ENCODE data around the gene DENND4B.

Gene DENND4B

GRCh38 chr1:153937331-153937730, 9.2 kb downstream of the DENND4B start:
- TF ChIP-seq JUND (IDR thresholded peaks at IDR 0.05; ENCODE audit: low read depth): no peak
- in situ Hi-C loops (cut with HindIII; ENCODE audit: low pct_unique_long_range_greater_than_20kb, low sequenced_read_pairs): no loop called here
- no peak for DNase-seq (ENCODE audit: low read depth in 1 of 2, low spot score in 1 of 2)

- DNase-seq (ENCODE audit: low read depth in 1 of 2, low spot score in 1 of 2): no peak
- in situ Hi-C loops (cut with HindIII; ENCODE audit: low pct_unique_long_range_greater_than_20kb, low sequenced_read_pairs): no loop called here
Measured at GRCh38 chr1:153936011-153936802, 10.3 kb downstream of the DENND4B start.

GRCh38 chr1:153934746-153935145, 11.8 kb downstream of the DENND4B start:
- in situ Hi-C loops (cut with HindIII; ENCODE audit: low pct_unique_long_range_greater_than_20kb, low sequenced_read_pairs): no loop called here
- no peak for DNase-seq (ENCODE audit: low read depth in 1 of 2, low spot score in 1 of 2)
- no peak for TF ChIP-seq JUND (IDR thresholded peaks at IDR 0.05; ENCODE audit: low read depth)

More at GRCh38 chr1:153936011-153936802, 10.3 kb downstream of the DENND4B start:
- TF ChIP-seq JUND (IDR thresholded peaks at IDR 0.05; ENCODE audit: low read depth): no peak

- no peak for TF ChIP-seq JUND (IDR thresholded peaks at IDR 0.05; ENCODE audit: low read depth)
- DNase-seq (ENCODE audit: low read depth in 1 of 2, low spot score in 1 of 2): no peak
- in situ Hi-C loops (cut with HindIII; ENCODE audit: low pct_unique_long_range_greater_than_20kb, low sequenced_read_pairs): no loop called here
Measured at GRCh38 chr1:153933955-153934354, 12.6 kb downstream of the DENND4B start.

- in situ Hi-C loops (cut with HindIII; ENCODE audit: low pct_unique_long_range_greater_than_20kb, low sequenced_read_pairs): no loop called here
- DNase-seq (ENCODE audit: low read depth in 1 of 2, low spot score in 1 of 2): no peak
- TF ChIP-seq JUND (IDR thresholded peaks at IDR 0.05; ENCODE audit: low read depth): no peak
Measured at GRCh38 chr1:153933430-153933829, 13.1 kb downstream of the DENND4B start.

GRCh38 chr1:153932156-153933131, 14.1 kb downstream of the DENND4B start:
- in situ Hi-C loops (cut with HindIII; ENCODE audit: low pct_unique_long_range_greater_than_20kb, low sequenced_read_pairs): no loop called here
- TF ChIP-seq JUND (IDR thresholded peaks at IDR 0.05; ENCODE audit: low read depth): no peak
- no peak for DNase-seq (ENCODE audit: low read depth in 1 of 2, low spot score in 1 of 2)

- in situ Hi-C loops (cut with HindIII; ENCODE audit: low pct_unique_long_range_greater_than_20kb, low sequenced_read_pairs): no loop called here
- no peak for DNase-seq (ENCODE audit: low read depth in 1 of 2, low spot score in 1 of 2)
Measured at GRCh38 chr1:153929981-153930948, 16.3 kb downstream of the DENND4B start.

GRCh38 chr1:153929426-153929825, 17.1 kb downstream of the DENND4B start:
- in situ Hi-C loops (cut with HindIII; ENCODE audit: low pct_unique_long_range_greater_than_20kb, low sequenced_read_pairs): no loop called here
- DNase-seq (ENCODE audit: low read depth in 1 of 2, low spot score in 1 of 2): no peak
- TF ChIP-seq JUND (IDR thresholded peaks at IDR 0.05; ENCODE audit: low read depth): no peak

More at GRCh38 chr1:153929981-153930948, 16.3 kb downstream of the DENND4B start:
- no peak for TF ChIP-seq JUND (IDR thresholded peaks at IDR 0.05; ENCODE audit: low read depth)

GRCh38 chr1:153928791-153929341, 17.7 kb downstream of the DENND4B start:
- DNase-seq (ENCODE audit: low read depth in 1 of 2, low spot score in 1 of 2): no peak
- no peak for TF ChIP-seq JUND (IDR thresholded peaks at IDR 0.05; ENCODE audit: low read depth)
- in situ Hi-C loops (cut with HindIII; ENCODE audit: low pct_unique_long_range_greater_than_20kb, low sequenced_read_pairs): no loop called here

- in situ Hi-C loops (cut with HindIII; ENCODE audit: low pct_unique_long_range_greater_than_20kb, low sequenced_read_pairs): no loop called here
- no peak for TF ChIP-seq JUND (IDR thresholded peaks at IDR 0.05; ENCODE audit: low read depth)
- no peak for DNase-seq (ENCODE audit: low read depth in 1 of 2, low spot score in 1 of 2)
Measured at GRCh38 chr1:153928245-153928644, 18.3 kb downstream of the DENND4B start.

- TF ChIP-seq JUND (IDR thresholded peaks at IDR 0.05; ENCODE audit: low read depth): no peak
- DNase-seq (ENCODE audit: low read depth in 1 of 2, low spot score in 1 of 2): no peak
- in situ Hi-C loops (cut with HindIII; ENCODE audit: low pct_unique_long_range_greater_than_20kb, low sequenced_read_pairs): no loop called here
Measured at GRCh38 chr1:153926405-153926804, 20.1 kb downstream of the DENND4B start.
